MM.1S (cell line): ENCODE data around the gene CDC42BPA.

Source experiments
- DNase-seq: peaks from one replicate; pipeline ENCODE4 v3.0.0-alpha.2; 2015
- H2AFZ ChIP-seq: fragments of 300-600 bp; sonication (generic); 2 replicates; pipeline ENCODE4 v1.6.0; 2016; ENCODE audit warnings: antibody characterized with exemption, low read length
- H3F3A ChIP-seq: fragments of 300-600 bp; sonication (generic); 2 replicates; pipeline ENCODE4 v1.6.1; 2016; ENCODE audit warnings: mild to moderate bottlenecking, antibody characterized with exemption, low read length, moderate library complexity, mixed read lengths; ENCODE audit not compliant: insufficient read depth
- H3K27ac ChIP-seq: fragments of 300-600 bp; sonication (generic); 2 replicates; pipeline ENCODE4 v1.5.1; 2016; ENCODE audit warnings: mild to moderate bottlenecking, low read length
- H3K27me3 ChIP-seq: fragments of 300-600 bp; sonication (generic); replicated peaks from 2 replicates; pipeline ENCODE4 v1.6.0; 2016; ENCODE audit warnings: low read length; ENCODE audit not compliant: insufficient read depth
- H3K36me3 ChIP-seq: fragments of 300-600 bp; sonication (generic); replicated peaks from 2 replicates; pipeline ENCODE4 v1.6.1; 2016; ENCODE audit warnings: mild to moderate bottlenecking, low read length, mixed read lengths; ENCODE audit not compliant: insufficient read depth
- H3K4me1 ChIP-seq: fragments of 300-600 bp; sonication (generic); 2 replicates; pipeline ENCODE4 v1.6.1; 2016; ENCODE audit warnings: low read length, mixed read lengths
- H3K4me2 ChIP-seq: fragments of 300-600 bp; sonication (generic); 2 replicates; pipeline ENCODE4 v1.6.0; 2016; ENCODE audit warnings: low read depth, low read length
- H3K4me3 ChIP-seq: fragments of 300-600 bp; sonication (generic); 2 replicates; pipeline ENCODE4 v1.5.1; 2016; ENCODE audit warnings: low read length, mixed read lengths
- H3K79me2 ChIP-seq: fragments of 300-600 bp; sonication (generic); 2 replicates; pipeline ENCODE4 v1.6.1; 2016; ENCODE audit warnings: mixed run types, low read length, mixed read lengths
- H3K9ac ChIP-seq: fragments of 300-600 bp; sonication (generic); 2 replicates; pipeline ENCODE4 v1.6.1; 2016; ENCODE audit warnings: low read length, mixed read lengths
- H3K9me2 ChIP-seq: fragments of 300-600 bp; sonication (generic); replicated peaks from 2 replicates; pipeline ENCODE4 v1.6.1; 2016; ENCODE audit warnings: mild to moderate bottlenecking, low read length, mixed read lengths; ENCODE audit not compliant: insufficient read depth
- H3K9me3 ChIP-seq: fragments of 300-600 bp; sonication (generic); replicated peaks from 2 replicates; pipeline ENCODE4 v1.6.1; 2016; ENCODE audit warnings: mild to moderate bottlenecking, low read length, mixed read lengths; ENCODE audit not compliant: insufficient read depth
- H4K20me1 ChIP-seq: fragments of 300-600 bp; sonication (generic); 2 replicates; pipeline ENCODE4 v1.6.1; 2016; ENCODE audit warnings: mild to moderate bottlenecking, low read length, moderate library complexity, mixed read lengths; ENCODE audit not compliant: insufficient read depth
- EZH2 ChIP-seq: fragments of 300-600 bp; sonication (generic); optimal IDR thresholded peaks from 2 replicates; pipeline ENCODE3; 2017; ENCODE audit warnings: low read depth, mild to moderate bottlenecking, antibody characterized with exemption, low read length, mixed read lengths
- EZH2phosphoT487 ChIP-seq: fragments of 300-600 bp; sonication (generic); IDR thresholded peaks from 2 replicates; pipeline ENCODE4 v1.6.1; 2018; ENCODE audit warnings: antibody characterized with exemption, low read length
- TF ChIP-seq, protein P1 (sequence below): fragments of 300-600 bp; sonication (generic); IDR thresholded peaks from 2 replicates; pipeline ENCODE4 v1.5.1; 2016; ENCODE audit warnings: antibody characterized with exemption, low read length, mixed read lengths

CDC42BPA gene

DNA sequence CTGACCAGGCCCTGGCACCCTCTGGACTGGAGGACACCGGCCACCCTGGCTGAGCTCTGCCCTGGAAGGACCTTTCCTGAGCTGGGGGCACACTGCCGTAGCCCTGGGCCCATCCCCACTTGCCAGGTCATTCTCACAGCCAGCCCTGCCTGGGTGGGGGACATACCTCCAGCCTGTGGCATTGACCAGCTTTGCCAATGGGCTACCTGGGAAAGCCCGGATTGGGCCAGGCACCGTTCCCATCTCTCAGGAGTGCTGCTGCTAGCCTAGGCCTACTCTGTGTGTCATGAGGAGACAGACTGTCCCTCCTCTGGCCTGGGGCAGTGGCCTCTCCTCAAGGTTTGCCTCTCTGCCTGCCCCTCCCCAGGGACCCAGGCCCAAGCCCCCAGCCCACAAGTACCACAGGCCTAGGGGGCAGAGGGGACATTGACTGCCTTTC lies 338.2 kb downstream of the CDC42BPA start:
- H3K4me1 ChIP-seq, result no peaks in the 10 kb centered on the region
- H3K79me2 ChIP-seq, result 0 out of 2 replicates have a peak, but pooled peaks cover under 1% of the 10 kb centered on the region
- H3K27me3 ChIP-seq, result no peaks in the 10 kb centered on the region
- H3K4me2 ChIP-seq, result no peak overlapping the region
- H3K9me3 ChIP-seq, result no peaks in the 10 kb centered on the region
- H3K9me2 ChIP-seq, result no peaks in the 10 kb centered on the region
- no peak overlapping the region for H3K9ac ChIP-seq
- H3K4me3 ChIP-seq, result no peak overlapping the region
- no peak overlapping the region for H2AFZ ChIP-seq
- 0 out of 2 replicates have a peak, but pooled peaks cover 5% of the 10 kb centered on the region for H3K36me3 ChIP-seq
- DNase-seq, result no peak
- no peaks in the 10 kb centered on the region for H3F3A ChIP-seq
- H3K27ac ChIP-seq, result no peak overlapping the region
- TF ChIP-seq, protein P1, sequence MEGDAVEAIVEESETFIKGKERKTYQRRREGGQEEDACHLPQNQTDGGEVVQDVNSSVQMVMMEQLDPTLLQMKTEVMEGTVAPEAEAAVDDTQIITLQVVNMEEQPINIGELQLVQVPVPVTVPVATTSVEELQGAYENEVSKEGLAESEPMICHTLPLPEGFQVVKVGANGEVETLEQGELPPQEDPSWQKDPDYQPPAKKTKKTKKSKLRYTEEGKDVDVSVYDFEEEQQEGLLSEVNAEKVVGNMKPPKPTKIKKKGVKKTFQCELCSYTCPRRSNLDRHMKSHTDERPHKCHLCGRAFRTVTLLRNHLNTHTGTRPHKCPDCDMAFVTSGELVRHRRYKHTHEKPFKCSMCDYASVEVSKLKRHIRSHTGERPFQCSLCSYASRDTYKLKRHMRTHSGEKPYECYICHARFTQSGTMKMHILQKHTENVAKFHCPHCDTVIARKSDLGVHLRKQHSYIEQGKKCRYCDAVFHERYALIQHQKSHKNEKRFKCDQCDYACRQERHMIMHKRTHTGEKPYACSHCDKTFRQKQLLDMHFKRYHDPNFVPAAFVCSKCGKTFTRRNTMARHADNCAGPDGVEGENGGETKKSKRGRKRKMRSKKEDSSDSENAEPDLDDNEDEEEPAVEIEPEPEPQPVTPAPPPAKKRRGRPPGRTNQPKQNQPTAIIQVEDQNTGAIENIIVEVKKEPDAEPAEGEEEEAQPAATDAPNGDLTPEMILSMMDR, result no peak
- no peak for TF ChIP-seq EZH2phosphoT487
- no peak for TF ChIP-seq EZH2
- H4K20me1 ChIP-seq, result no peaks in the 10 kb centered on the region

DNA sequence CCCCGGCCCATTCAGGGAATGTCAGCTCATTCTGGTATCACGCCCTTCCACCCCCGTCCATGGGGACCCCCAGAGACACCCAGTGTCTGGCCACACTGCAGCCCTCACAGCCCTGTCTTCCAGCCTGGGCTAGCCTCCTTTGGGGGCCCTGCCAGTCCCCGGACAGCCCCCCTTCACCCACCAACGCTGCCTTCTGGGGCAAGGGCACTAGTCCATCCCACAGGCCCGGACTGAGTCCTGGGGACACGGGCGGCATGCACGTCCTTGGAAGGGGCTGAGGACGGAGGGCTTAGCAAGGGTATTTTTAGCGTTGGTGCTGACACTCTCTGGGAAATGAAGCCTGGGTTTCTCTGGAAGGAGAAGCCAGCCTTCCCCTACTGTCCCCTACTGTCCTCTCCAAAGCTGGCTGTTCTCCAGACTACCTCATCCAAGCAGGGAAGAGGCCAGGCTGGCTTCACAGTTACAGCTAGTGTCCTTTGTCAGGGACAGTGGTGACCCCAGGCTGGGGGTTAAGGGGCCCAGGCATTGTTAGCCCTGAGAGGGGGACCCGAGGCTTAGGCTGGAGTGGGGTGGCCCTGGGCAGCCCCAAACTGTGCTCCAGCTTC lies 338.7 kb downstream of the CDC42BPA start:
- H3K9ac ChIP-seq, result no peak overlapping the region
- no peak overlapping the region for H2AFZ ChIP-seq
- no peak overlapping the region for H3K4me2 ChIP-seq
- no peaks in the 10 kb centered on the region for H4K20me1 ChIP-seq
- H3K9me2 ChIP-seq, result no peaks in the 10 kb centered on the region
- no peak overlapping the region for H3K4me3 ChIP-seq
- H3K79me2 ChIP-seq, result 0 out of 2 replicates have a peak, but pooled peaks cover 6% of the 10 kb centered on the region
- H3K9me3 ChIP-seq, result no peaks in the 10 kb centered on the region
- DNase-seq, result no peak
- no peaks in the 10 kb centered on the region for H3K4me1 ChIP-seq
- H3F3A ChIP-seq, result no peaks in the 10 kb centered on the region
- no peak overlapping the region for H3K27ac ChIP-seq
- H3K36me3 ChIP-seq, result 0 out of 2 replicates have a peak, but pooled peaks cover 5% of the 10 kb centered on the region
- H3K27me3 ChIP-seq, result no peaks in the 10 kb centered on the region
- TF ChIP-seq, protein P1, result no peak
- TF ChIP-seq EZH2phosphoT487 (no peak), EZH2 (no peak)

- Histone ChIP-seq H2AFZ (no peak overlapping the region), H4K20me1 (no peaks in the 10 kb centered on the region), H3F3A (no peaks in the 10 kb centered on the region), H3K36me3 (0 out of 2 replicates have a peak, but pooled peaks cover 5% of the 10 kb centered on the region), H3K9me3 (no peaks in the 10 kb centered on the region), H3K9me2 (no peaks in the 10 kb centered on the region), H3K79me2 (peaks cover 11% of the 10 kb centered on the region), H3K4me1 (no peaks in the 10 kb centered on the region), H3K27ac (no peak overlapping the region), H3K27me3 (no peaks in the 10 kb centered on the region), H3K9ac (no peak overlapping the region), H3K4me3 (no peak overlapping the region), H3K4me2 (no peak overlapping the region)
- no peak for DNase-seq
- no peak for TF ChIP-seq EZH2phosphoT487
- TF ChIP-seq, protein P1, result no peak
- TF ChIP-seq EZH2, result no peak
Measured at GRCh38 chr1:226979115-226979516, 339.2 kb downstream of the CDC42BPA start.
